Measurements from ENCODE around the gene RNF10. TPM values are rescaled to one million over a fixed set of nuclear protein-coding genes. Genes with fewer than 3 reads are reported as not detected.
A peak's percentile ranks its signal among the peaks of the same experiment; 100 is the strongest.
"Not testable (repeated sequence)": the region's sequence is repeated elsewhere in the genome, so short reads cannot be mapped to it uniquely, and the experiment has no call there.

Gene RNF10
- total RNA-seq, 4 donors from 2014 or later = 99.9 to 162 (median 118) TPM

- WGBS, 2 donors = 93 to 94% methylated on average over 9 of the region's 9 CpGs
- no peak for DNase-seq (ENCODE audit: low spot score in 2 of 2)
- intact Hi-C loops (cut with DNase I; ENCODE audit: low total_unique reads) = no loop called here
- H3K4me3 ChIP-seq (ENCODE audit: low read depth, poor library complexity, severe bottlenecking) = no peak overlapping the region
- no peak for TF ChIP-seq POLR2A (IDR thresholded peaks at IDR 0.05)
- TF ChIP-seq, protein P1, sequence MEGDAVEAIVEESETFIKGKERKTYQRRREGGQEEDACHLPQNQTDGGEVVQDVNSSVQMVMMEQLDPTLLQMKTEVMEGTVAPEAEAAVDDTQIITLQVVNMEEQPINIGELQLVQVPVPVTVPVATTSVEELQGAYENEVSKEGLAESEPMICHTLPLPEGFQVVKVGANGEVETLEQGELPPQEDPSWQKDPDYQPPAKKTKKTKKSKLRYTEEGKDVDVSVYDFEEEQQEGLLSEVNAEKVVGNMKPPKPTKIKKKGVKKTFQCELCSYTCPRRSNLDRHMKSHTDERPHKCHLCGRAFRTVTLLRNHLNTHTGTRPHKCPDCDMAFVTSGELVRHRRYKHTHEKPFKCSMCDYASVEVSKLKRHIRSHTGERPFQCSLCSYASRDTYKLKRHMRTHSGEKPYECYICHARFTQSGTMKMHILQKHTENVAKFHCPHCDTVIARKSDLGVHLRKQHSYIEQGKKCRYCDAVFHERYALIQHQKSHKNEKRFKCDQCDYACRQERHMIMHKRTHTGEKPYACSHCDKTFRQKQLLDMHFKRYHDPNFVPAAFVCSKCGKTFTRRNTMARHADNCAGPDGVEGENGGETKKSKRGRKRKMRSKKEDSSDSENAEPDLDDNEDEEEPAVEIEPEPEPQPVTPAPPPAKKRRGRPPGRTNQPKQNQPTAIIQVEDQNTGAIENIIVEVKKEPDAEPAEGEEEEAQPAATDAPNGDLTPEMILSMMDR (IDR thresholded peaks at IDR 0.05) = no peak
These were observed 11.6 kb upstream of the RNF10 start for GRCh38 chr12:120522568-120522967.

- 1% methylated on average over 38 of the region's 38 CpGs for WGBS, 2 donors
- intact Hi-C loops (cut with DNase I; ENCODE audit: low total_unique reads) = no loop called here
These were observed 5.2 kb upstream of the RNF10 start, which contains the start of gene COQ5 for GRCh38 chr12:120528861-120529525. TSS of gene COQ5 (minus strand) at chr12:120529158. CDS start at chr12:120529141, 17 bp downstream.

DNA sequence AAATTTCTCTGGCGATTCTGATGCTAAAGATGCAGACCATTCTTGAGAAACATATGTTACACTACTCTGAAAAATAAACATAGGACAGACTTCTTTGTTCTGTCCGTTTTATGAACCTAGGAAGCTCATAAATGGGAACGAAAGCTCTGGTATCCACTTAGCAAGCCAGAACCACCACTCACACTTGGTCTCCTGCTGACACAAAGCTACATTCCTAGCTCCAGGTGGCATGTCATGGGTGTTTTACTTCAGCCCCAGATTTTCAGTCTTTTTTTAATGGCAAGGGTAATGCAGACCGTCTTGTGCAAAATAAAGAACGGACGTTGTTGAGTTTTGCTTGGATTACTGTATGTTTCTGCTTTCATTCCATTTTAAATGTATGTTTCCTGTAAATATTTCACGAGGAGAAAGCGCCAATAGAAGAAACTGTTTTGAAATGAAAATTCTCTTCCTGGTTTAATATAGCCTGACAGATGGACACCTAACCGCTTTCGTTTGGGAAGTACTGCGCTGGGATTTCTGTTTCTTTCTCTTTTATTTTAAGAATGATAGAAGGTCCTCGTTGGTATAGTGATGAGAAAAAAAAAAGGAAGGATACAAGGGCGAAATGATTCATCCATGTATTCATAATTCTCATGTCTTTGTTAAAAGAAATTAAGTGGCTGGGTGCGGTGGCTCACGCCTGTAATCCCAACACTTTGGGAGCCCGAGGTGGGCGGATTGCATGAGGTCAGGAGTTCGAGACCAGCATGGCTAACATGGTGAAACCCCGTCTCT, 4.3 kb upstream of the RNF10 start:
- WGBS, 2 donors = 14% methylated on average over 19 of the region's 19 CpGs
- DNase-seq (ENCODE audit: low spot score in 2 of 2) = no peak
- no peak overlapping the region for H3K4me3 ChIP-seq (ENCODE audit: low read depth, poor library complexity, severe bottlenecking)
- intact Hi-C loops (cut with DNase I; ENCODE audit: low total_unique reads) = no loop called here
- no peak for TF ChIP-seq POLR2A (IDR thresholded peaks at IDR 0.05)
- TF ChIP-seq, protein P1 (IDR thresholded peaks at IDR 0.05) = no peak

More at GRCh38 chr12:120528861-120529525, 5.2 kb upstream of the RNF10 start, which contains the start of gene COQ5:
- peak; percentile 92 to 98 for DNase-seq (ENCODE audit: low spot score in 2 of 2)
- peak within 1 kb of the TSS; percentile 73 for H3K4me3 ChIP-seq (ENCODE audit: low read depth, poor library complexity, severe bottlenecking)
- TF ChIP-seq, protein P1 (IDR thresholded peaks at IDR 0.05) = no peak

- DNase-seq (ENCODE audit: low spot score in 2 of 2); intact Hi-C loops (cut with DNase I; ENCODE audit: low total_unique reads); H3K4me3 ChIP-seq (ENCODE audit: low read depth, poor library complexity, severe bottlenecking): not testable (repeated sequence)
These were observed 3.8 kb upstream of the RNF10 start for GRCh38 chr12:120530418-120530761.

DNA sequence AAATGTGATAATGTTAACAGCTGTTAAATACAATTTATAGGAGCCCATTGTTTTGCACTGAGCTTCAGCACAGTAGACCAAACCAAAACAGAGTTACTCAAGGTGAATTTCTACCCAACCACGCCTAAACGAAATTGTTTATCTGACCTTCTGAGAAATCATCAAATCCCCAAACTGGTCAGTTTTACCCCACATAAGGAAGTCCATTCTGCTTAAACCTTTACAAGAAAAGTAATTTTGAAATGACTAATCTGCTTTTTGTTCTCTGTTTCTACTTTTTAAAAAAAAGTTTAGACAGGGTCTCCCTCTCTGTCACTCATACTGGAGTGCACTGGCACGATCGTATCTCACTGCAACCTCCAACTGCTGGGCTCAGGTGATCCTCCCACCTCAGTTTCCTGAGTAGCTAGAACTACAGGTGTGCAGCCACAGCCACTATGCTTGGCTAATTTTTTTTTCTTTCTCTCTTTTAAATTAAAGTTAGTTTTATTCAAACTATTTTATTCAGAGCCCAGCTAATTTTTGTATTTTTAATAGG, 1.4 kb upstream of the RNF10 start:
- TF ChIP-seq POLR2A (IDR thresholded peaks at IDR 0.05) = no peak
- TF ChIP-seq, protein P1 (IDR thresholded peaks at IDR 0.05) = no peak
- DNase-seq (ENCODE audit: low spot score in 2 of 2) = no peak
- WGBS, 2 donors = 72 to 85% methylated on average over 4 of the region's 4 CpGs
- no peak overlapping the region for H3K4me3 ChIP-seq (ENCODE audit: low read depth, poor library complexity, severe bottlenecking)
- intact Hi-C loops (cut with DNase I; ENCODE audit: low total_unique reads) = no loop called here
